Adrenal gland (tissue), 5 donors: ENCODE measurements around the gene PIANP.

Source experiments
- CTCF ChIP-seq, 6 experiments: fragments of 450-650 bp in 4 of 6; fragments of 200-600 bp in 2 of 6; sonication (generic) in 1 of 6; IDR thresholded peaks; 1 replicate in 5 of 6; 2 replicates in 1 of 6; pipeline versions ENCODE4 v1.5.1 to v1.8.0; 2016 to 2021; ENCODE audit warnings: antibody characterized with exemption in 6 of 6, mild to moderate bottlenecking in 2 of 6, moderate library complexity in 1 of 6
- POLR2A ChIP-seq, 2 donors: fragments of 450-650 bp; IDR thresholded peaks; one replicate each; pipeline ENCODE4 v1.6.1; 2017; ENCODE audit warnings: antibody characterized with exemption in 2 of 2, mild to moderate bottlenecking in 2 of 2, moderate library complexity in 1 of 2
- donor health status: DM: no; HTN: no; CAD: no.

GRCh38 chr12:6725350-6725749 is 24.7 kb upstream of the PIANP start:
- no peak for TF ChIP-seq POLR2A (IDR thresholded peaks at IDR 0.05)
- TF ChIP-seq CTCF (IDR thresholded peaks at IDR 0.05), result no peak
